ENCODE measurements around the gene BRPF1.

The BRPF1 gene

GRCh38 chr3:9730657-9731205 lies 804 bp upstream of the BRPF1 start:
- no peak for DNase-seq (ENCODE audit: low read depth in 2 of 2, low spot score in 1 of 2)

- DNase-seq (ENCODE audit: low read depth in 2 of 2, low spot score in 1 of 2) = no peak
These were observed 675 bp downstream of the BRPF1 start for GRCh38 chr3:9732080-9732739.

DNA sequence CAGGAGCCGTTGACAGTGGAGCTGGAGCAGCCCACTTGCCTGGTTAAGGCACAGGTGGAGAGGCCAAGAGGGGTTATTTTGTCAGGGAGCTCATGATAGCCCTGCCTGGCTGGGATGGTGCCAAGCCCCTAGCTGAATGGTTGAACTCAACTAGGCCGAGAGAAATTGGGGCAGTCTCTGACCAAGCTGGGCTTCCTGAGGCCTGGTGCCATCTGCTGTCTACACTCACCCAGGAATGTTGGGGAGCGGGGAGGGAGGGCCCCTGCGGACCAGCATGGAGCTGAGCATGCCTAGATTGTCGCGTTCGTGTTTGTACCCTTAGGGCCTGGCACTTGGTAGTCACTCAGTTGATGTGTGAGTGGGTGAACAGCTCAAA lies 1.2 kb downstream of the BRPF1 start:
- DNase-seq (ENCODE audit: low read depth in 2 of 2, low spot score in 1 of 2) = no peak

DNA sequence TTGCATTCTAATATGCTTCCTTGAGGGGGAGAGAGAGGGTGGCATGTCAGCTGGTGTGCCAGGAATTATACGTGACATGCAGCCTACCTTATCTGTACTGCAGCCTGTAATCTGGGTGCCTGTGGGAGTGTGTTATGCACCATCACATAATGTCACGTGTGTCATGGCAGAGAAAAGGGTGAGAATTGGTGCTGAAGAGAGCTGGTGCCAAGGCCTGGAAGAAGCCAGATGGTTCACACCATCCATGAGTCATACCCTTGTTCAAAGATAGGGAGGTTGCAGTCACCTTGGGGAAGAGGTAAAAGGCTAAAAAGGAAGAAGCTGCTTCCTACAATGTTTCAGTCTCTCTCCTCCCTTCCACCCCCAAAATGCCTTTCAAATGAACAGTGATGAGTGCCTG lies 5.3 kb downstream of the BRPF1 start:
- DNase-seq (ENCODE audit: low read depth in 2 of 2, low spot score in 1 of 2) = no peak

GRCh38 chr3:9739181-9739580 lies 7.6 kb downstream of the BRPF1 start:
- DNase-seq (ENCODE audit: low read depth in 2 of 2, low spot score in 1 of 2) = no peak

DNA sequence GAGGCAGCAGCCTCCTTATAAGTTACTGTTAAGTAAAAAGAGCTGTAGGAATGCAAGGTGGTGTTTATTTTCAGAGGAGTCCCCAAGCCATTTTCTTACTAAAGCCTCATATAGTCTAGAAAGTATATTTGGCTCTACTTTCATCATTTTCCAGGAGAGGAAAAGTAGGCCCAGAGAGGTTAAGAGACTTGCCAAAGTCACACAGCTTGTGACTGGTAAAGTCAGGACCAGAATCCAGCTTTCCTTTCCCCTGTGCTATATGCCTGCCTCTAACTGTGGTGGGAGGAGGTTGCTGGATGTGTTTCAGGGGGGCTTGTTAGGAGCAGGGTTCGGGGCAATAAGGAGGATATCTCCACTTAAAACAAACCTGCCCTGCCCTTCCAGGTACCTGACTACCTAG lies 11.0 kb downstream of the BRPF1 start:
- DNase-seq (ENCODE audit: low read depth in 2 of 2, low spot score in 1 of 2) = no peak

- no peak for DNase-seq (ENCODE audit: low read depth in 2 of 2, low spot score in 1 of 2)
These were observed 12.0 kb downstream of the BRPF1 start for GRCh38 chr3:9743548-9743947.

DNA sequence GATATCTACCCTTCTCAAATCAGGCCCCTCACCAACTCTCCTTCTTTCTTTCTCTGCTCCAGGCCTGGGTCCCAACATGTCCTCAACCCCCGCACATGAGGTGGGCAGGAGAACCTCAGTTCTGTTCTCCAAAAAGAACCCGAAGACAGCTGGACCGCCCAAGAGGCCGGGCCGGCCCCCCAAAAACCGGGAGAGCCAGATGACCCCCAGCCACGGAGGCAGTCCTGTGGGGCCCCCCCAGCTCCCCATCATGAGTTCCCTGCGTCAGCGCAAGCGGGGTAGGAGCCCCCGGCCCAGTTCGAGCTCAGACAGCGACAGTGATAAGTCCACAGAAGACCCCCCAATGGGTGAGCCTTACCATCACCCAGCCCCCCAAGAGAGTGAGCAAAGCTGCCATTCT lies 12.6 kb downstream of the BRPF1 start:
- no peak for DNase-seq (ENCODE audit: low read depth in 2 of 2, low spot score in 1 of 2)

DNA sequence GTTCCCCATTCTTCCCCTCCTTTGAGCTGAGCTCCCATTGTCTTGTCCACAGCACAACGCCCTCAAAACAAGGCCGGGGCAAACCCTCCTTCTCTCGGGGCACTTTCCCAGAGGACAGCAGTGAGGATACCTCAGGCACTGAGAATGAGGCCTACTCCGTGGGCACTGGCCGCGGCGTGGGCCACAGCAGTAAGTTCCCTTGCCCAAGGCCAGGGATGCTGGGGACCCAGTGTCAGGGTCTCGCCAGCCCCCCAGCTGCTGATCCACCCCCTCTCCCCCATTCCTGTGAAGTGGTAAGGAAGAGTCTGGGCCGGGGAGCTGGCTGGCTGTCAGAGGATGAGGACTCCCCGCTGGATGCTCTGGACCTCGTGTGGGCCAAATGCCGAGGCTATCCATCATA lies 14.0 kb downstream of the BRPF1 start:
- no peak for DNase-seq (ENCODE audit: low read depth in 2 of 2, low spot score in 1 of 2)

GRCh38 chr3:9746330-9746729 lies 14.8 kb downstream of the BRPF1 start:
- DNase-seq (ENCODE audit: low read depth in 2 of 2, low spot score in 1 of 2) = no peak

DNA sequence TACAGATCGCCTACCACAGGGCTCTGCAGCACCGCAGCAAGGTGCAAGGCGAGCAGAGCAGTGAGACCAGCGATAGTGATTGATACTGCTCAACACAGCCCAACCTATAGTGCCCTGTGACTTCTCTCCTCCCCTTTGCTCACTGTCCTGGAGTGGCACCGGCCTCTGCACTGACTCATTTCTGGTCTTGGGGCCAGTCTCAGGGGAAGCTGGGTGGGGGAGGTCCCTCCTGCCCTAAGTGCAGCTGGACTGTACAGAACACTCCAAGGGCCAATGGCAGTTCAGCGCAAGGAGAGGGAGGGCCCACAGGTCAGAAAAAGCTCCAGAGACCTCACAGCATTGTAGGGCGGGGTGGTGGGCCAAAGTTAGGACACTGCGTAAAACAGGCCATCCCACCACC lies 15.7 kb downstream of the BRPF1 start:
- no peak for DNase-seq (ENCODE audit: low read depth in 2 of 2, low spot score in 1 of 2)

GRCh38 chr3:9748031-9748430 lies 16.5 kb downstream of the BRPF1 start:
- no peak for DNase-seq (ENCODE audit: low read depth in 2 of 2, low spot score in 1 of 2)

DNA sequence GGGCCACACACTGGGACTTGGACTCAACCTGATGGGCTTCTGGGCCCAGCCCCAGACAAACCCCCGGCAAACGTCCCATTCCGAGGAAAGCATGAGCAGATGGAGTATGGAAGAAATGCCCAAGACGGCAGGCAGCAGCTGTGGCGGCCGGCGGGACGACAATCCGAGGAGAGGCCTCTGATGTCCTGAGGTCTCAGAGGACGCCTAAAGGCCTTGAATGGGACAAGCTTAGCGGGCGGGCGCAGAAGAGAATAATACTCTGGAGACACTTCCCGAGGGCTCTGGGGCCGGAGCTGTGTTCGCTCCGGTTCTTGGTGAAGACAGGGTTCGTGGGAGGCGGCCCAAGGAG lies 17.7 kb downstream of the BRPF1 start:
- no peak for DNase-seq (ENCODE audit: low read depth in 2 of 2, low spot score in 1 of 2)

DNA sequence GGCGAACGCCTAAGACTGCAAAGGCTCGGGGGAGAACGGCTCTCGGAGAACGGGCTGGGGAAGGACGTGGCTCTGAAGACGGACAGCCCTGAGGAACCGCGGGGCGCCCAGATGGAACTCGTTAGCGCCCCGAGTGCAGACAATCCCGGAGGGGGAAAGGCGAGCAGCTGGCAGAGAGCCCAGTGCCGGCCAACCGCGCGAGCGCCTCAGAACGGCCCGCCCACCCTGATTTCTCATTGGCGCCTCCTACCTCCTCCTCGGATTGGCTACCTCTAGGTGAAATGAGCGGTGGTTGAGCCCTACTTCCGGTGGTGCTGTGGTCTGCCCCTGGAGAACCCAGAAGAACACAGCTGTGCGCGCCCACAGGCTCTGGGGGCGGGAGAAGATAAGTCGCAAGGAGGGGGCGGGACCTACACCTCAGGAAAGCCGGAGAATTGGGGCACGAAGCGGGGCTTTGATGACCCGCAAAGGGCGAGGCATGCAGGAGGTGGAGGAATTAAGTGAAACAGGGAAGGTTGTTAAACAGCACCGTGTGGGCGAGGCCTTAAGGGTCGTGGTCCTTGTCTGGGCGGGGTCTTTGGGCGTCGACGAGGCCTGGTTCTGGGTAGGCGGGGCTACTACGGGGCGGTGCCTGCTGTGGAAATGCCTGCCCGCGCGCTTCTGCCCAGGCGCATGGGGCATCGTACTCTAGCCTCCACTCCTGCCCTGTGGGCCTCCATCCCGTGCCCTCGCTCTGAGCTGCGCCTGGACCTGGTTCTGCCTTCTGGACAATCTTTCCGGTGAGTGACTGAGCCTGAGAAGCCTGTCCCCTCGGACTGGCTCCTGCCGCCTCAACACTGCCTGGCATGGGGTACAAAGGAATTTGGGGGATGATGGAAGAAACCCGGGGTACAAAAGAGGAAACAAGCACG lies 18.4 kb downstream of the BRPF1 start, which contains the start of gene OGG1:
Gene OGG1 (plus strand): TSS at position 308 of the 911 bp plus-strand sequence. CDS start 335 bp downstream, at position 643.
- peak; percentile 90 to 96 for DNase-seq (ENCODE audit: low read depth in 2 of 2, low spot score in 1 of 2)

DNA sequence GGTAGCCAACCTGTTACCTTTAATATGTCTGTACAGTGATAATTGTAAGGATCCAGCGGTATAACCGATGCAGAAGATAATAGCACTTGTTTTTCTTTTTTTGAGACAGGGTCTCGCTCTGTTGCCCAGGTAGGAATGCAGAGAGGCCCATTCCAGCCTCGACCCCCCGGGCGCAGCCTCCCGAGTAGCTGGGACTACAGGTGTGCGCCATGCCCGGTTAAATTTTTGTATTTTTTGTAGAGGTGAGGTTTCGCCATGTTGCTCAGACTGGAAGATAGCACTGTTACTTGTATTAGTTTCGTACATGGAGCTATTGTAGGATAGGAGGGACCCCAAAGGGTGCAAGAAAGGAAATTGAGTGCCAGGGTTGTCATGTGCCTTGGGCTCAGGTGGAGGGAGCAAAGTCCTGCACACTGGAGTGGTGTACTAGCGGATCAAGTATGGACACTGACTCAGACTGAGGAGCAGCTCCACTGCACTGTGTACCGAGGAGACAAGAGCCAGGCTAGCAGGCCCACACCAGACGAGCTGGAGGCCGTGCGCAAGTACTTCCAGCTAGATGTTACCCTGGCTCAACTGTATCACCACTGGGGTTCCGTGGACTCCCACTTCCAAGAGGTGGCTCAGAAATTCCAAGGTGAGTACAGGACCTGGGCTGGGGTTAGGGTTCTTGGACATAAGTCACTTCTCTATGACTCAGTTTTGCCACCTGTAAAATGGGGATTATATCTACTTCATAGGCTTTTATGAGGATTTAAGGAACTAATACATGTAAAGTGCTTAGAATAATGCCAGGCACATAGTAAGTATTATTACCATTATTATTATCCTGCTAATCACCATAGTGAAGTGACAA lies 19.2 kb downstream of the BRPF1 start:
- DNase-seq (ENCODE audit: low read depth in 2 of 2, low spot score in 1 of 2) = no peak

- DNase-seq (ENCODE audit: low read depth in 2 of 2, low spot score in 1 of 2) = no peak
These were observed 23.1 kb downstream of the BRPF1 start for GRCh38 chr3:9754678-9755077.

DNA sequence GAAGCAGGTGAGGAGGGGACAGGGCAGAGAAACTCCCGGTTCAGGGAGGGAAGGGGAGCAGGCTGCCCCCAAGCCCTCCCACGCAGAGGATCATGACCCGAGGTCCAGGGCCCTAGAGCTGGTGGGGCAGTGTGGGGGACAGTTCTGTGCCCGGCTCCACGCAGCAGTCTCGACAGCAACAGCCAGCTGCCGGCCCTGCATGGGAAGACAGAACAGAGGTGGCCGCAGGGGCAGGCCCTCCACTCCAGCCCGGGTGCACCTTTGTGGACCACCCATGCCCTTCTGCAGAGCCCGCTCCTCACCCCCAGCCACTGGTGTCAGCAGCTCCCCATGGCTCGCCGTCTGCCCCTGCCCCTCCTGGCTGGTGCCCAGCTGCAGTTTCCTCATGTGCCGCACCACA lies 25.9 kb downstream of the BRPF1 start:
- DNase-seq (ENCODE audit: low read depth in 2 of 2, low spot score in 1 of 2) = no peak

GRCh38 chr3:9760779-9761505 lies 29.4 kb downstream of the BRPF1 start:
- no peak for DNase-seq (ENCODE audit: low read depth in 2 of 2, low spot score in 1 of 2)

DNA sequence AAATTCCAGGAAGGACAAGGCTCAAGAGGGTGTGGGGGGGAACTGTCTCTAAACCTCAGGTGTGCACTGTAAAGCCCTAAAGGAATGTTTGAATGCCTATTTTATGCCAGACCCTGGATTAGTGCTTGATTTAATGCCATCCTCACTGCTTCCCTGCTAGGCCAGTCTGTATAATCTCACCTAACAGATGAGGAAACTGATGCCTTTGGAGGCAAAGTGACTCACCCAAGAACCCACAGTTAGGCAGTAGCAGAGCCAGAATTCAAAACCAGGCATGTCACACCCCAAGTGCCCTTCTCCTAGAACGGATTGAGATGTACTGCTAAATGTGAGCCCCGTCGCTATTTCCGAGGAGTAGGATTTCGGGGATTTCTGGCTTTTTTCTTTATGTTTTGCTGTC lies 30.4 kb downstream of the BRPF1 start:
- DNase-seq (ENCODE audit: low read depth in 2 of 2, low spot score in 1 of 2) = no peak

GRCh38 chr3:9762871-9763270 lies 31.3 kb downstream of the BRPF1 start:
- no peak for DNase-seq (ENCODE audit: low read depth in 2 of 2, low spot score in 1 of 2)

DNA sequence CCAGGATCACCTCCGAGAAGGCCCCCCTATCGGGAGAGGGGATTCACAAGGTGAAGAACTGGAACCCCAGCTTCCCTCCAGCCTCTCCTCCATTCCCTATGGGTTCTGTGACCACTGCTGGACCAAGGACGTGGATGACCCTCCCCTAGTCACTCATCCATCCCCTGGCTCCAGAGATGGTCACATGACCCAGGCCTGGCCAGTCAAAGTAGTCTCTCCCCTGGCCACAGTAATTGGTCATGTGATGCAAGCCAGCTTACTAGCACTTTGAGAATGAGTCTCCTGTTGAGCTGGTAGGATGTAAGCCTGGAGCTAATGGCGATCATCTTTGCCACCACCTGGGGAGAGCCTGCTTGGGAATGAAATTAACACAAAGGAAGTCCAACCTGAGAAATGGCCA lies 34.3 kb downstream of the BRPF1 start:
- no peak for DNase-seq (ENCODE audit: low read depth in 2 of 2, low spot score in 1 of 2)

All from stimulated activated CD8-positive, alpha-beta memory T cell treated with anti-CD3 and anti-CD28 coated beads, Interleukin-4, amount 100 ng/mL, for 4 hours (primary cell).